Epithelial cell of esophagus (primary cell): ENCODE results near the gene PPIL4.
"Not testable (repeated sequence)": the region's sequence is repeated elsewhere in the genome, so short reads cannot be mapped to it uniquely, and the experiment has no call there.

Experiments
- DNase-seq: peaks from one replicate; pipeline ENCODE4 v3.0.0; 2010; ENCODE audit warnings: low read depth
- H3K4me3 ChIP-seq: 2 replicates; pipeline ENCODE4 v1.5.1; 2011; ENCODE audit warnings: mild to moderate bottlenecking, low read length, control low read depth
- TF ChIP-seq, protein P1 (sequence below): IDR thresholded peaks from 2 replicates; pipeline ENCODE4 v1.5.1; 2011; ENCODE audit warnings: low read depth, mild to moderate bottlenecking, low read length, control low read depth, inconsistent platforms; ENCODE audit not compliant: insufficient read depth; ENCODE audit errors: missing control alignments

PPIL4 gene

DNA sequence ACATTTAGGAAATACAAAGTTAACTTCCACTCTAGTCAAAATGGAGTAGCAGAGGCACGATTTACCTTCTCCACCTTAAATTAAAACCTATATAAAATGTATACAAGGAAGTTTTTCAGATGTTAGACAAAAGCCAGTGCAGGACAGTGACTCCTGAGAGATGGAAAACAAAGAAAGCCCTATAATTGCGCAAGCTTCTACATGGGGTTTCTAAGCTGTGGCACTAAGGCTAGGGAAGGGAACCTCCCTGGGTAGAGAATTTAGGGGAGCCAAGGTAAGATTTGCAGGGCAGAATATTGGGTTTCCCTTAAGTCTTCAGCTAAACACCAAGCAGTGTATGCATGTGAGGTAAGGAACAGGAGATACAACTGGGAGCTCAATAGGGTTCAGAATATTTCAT is 42.6 kb downstream of the PPIL4 start:
- no peak for DNase-seq
- TF ChIP-seq, protein P1, sequence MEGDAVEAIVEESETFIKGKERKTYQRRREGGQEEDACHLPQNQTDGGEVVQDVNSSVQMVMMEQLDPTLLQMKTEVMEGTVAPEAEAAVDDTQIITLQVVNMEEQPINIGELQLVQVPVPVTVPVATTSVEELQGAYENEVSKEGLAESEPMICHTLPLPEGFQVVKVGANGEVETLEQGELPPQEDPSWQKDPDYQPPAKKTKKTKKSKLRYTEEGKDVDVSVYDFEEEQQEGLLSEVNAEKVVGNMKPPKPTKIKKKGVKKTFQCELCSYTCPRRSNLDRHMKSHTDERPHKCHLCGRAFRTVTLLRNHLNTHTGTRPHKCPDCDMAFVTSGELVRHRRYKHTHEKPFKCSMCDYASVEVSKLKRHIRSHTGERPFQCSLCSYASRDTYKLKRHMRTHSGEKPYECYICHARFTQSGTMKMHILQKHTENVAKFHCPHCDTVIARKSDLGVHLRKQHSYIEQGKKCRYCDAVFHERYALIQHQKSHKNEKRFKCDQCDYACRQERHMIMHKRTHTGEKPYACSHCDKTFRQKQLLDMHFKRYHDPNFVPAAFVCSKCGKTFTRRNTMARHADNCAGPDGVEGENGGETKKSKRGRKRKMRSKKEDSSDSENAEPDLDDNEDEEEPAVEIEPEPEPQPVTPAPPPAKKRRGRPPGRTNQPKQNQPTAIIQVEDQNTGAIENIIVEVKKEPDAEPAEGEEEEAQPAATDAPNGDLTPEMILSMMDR, result no peak
- H3K4me3 ChIP-seq, result no peak overlapping the region

DNA sequence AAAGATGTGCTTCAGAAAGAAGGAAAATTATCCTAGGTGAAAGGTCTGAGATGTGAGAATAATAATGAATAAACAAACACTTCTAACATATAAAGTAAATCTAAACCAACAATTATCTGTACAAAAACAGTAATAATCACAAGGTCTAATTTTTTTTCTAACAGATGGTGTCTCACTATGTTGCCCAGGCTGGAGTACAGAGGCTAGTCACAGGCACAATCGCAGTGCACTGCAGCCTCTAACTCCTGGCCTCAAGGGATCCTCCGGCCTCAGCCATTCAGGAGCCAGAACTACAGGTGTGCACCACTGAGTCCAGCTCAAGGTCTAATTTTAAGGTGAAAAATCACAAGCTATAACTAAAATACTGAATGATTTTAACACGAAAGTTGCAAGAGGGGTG is 44.1 kb downstream of the PPIL4 start:
- no peak overlapping the region for H3K4me3 ChIP-seq
- DNase-seq, result no peak
- TF ChIP-seq, protein P1, result no peak

DNA sequence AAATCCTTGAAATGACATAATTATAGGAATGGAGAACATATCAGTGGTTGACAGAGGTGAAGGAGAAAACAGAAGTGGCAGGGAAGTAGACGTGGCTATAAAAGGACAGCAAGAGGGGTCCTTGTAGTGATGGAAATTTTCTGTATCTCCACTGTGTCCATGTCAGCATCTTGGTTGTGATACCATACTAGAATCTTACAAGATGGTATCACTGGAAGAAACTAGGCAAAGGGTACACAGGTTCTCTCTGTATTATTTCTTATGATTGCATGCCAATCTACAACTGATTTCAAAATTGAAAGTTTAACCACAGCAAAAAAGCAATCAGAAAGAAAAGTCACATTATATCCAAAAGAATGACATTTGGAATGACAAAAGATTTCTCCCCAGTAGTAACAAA is 44.6 kb downstream of the PPIL4 start:
- DNase-seq, result no peak
- TF ChIP-seq, protein P1, result no peak
- H3K4me3 ChIP-seq, result no peak overlapping the region

DNA sequence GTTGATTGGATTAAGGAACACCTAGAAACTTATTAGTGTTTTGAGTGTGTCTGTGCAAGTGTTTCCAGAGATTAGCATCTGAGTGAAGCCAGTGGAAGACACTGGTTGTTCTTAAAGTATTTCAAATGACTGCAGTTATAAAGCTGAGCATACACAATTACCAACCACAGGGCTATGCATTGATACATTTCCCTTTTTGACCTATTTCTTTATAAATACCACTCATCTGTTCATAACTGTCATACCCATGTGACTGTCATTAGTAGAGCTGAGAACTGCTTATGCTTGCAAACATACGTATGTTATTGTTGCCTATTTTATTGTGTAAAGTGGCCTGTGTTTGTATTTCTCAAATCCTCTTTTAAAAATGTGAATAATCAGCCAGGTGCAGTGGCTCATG is 45.7 kb downstream of the PPIL4 start:
- TF ChIP-seq, protein P1, result no peak
- H3K4me3 ChIP-seq, result no peak overlapping the region
- no peak for DNase-seq

DNA sequence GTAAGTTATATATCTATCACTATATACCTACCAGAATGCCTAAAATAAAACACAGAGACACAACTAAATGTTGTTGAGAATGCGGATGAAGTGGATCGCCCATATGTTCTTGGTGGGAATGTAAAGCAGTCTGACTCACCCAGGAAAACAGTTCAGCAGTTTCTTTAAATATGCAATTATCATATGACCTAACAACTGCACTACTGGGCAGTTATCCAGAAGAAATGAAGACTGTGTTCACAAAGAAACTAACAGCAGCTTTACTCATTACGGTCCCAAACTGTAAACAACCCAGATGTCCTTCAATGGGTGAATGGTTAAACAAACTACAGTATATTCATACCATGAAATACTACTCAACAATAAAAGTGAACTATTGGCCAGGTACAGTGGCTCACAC is 46.8 kb downstream of the PPIL4 start:
- peak; percentile 89 for DNase-seq
- TF ChIP-seq, protein P1, result no peak
- H3K4me3 ChIP-seq, result no peak overlapping the region

DNA sequence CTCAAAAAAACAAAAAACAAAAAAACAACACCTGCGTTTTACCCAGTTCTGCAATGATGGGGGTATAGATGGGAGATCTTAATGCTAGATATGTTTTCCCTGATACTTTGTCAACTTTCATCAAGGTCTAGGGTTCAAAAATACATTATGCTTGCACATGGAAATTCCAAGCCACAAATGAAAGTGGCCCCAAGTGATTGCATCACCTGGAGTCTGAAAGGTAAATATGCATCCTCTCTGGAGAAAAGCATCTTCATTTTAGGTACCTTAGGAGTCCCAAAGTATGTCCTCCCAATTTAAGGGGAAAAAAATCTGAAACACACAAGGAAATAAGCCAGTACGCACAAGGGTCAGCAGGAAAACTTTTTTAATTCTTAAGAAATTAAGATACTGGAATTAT is 48.5 kb downstream of the PPIL4 start:
- H3K4me3 ChIP-seq, result no peak overlapping the region
- no peak for DNase-seq
- TF ChIP-seq, protein P1, result no peak

DNA sequence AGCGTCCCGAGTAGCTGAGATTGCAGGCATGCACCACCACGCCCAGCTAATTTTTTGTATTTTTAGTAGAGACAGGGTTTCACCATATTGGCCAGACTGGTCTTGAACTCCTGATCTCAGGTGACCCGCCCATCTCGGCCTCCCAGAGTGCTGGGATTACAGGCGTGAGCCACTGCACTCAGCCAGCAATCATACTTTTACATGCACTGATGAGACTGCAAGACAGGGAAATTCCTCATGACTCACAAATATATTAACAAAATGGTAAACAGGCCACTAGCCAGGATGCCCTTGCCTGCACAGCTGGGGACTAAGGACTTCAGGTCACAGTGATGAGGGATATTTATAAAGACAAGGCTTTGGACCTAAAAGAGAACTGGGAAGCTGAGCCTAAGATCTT is 49.2 kb downstream of the PPIL4 start:
- peak; percentile 60 for DNase-seq
- H3K4me3 ChIP-seq, result not testable (repeated sequence)

DNA sequence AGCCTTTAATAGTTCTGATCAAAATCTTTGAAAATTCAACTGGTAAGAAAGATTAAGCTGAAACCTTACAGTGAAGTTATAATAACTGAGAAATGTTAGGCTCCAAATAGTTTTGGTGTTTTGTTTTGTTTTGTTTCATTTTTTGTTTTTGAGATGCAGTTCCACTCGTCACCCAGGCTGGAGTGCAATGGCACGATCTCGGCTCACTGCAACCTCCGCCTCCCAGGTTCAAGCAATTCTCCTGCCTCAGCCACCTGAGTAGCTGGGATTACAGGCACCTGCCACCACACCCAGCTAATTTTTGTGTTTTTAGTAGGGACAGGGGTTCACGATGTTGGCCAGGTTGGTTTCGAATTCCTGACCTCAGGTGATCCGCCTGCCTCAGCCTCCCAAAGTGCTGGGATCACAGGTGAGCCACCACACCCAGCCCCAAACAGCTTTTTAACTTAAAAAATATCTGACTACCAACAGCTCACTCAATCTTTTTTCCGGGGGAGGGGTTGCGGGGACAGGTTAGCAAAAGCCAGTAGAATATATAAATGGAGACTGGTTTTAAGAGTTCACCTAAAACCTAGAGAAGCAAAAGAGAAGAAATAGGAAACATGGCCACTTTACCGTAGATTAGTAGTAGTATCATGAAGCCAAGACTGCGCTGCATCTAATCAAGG is 50.4 kb downstream of the PPIL4 start:
- not testable (repeated sequence) for H3K4me3 ChIP-seq, DNase-seq

DNA sequence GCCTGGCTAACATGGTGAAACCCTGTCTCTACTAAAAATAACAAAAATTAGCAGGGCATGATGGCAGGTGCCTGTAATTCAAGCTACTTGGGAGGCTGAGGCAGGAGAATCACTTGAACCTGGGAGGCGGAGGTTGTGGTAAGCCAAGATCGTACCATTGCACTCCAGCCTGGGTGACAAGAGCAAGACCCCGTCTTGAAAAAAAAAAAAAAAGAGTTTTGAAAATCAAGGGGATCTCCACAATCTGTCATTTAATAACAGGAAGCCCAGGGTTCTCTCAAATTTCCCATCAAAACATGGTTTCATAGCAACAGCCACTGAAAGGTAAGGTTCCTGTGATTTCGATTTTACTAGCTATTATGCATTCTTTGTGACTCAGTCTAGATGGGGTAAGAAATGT is 51.0 kb downstream of the PPIL4 start:
- not testable (repeated sequence) for H3K4me3 ChIP-seq, DNase-seq
